Peyer's patch (tissue), 4 donors: ENCODE data around the gene PAX7.

Experiments used
- CTCF ChIP-seq, 6 experiments: fragments of 450-650 bp in 4 of 6; fragments of 200-600 bp in 2 of 6; sonication (generic) in 1 of 6; IDR thresholded peaks; one replicate each; pipeline ENCODE4 v1.5.1; 2017 to 2019; ENCODE audit warnings: antibody characterized with exemption in 6 of 6, mild to moderate bottlenecking in 3 of 6, moderate library complexity in 1 of 6
- POLR2A ChIP-seq, 2 donors: fragments of 450-650 bp; IDR thresholded peaks; one replicate each; pipeline ENCODE4 v1.5.1; 2017; ENCODE audit warnings: antibody characterized with exemption in 2 of 2, mild to moderate bottlenecking in 2 of 2, moderate library complexity in 2 of 2

- TF ChIP-seq POLR2A (IDR thresholded peaks at IDR 0.05) (no peak), CTCF (IDR thresholded peaks at IDR 0.05) (no peak)
Observed at GRCh38 chr1:18781031-18781430, 150.4 kb downstream of the PAX7 start.
